Measurements from ENCODE around the gene PRPF39. TPM values are rescaled to one million over a fixed set of nuclear protein-coding genes. Genes with fewer than 3 reads are reported as not detected.

Gene PRPF39
- total RNA-seq (2014; rRNA removed; shearing (Covaris generic)), result 22.1 and 24.5 TPM in 2 replicates
- polyA plus RNA-seq (2015; cell fraction: cytosol; rRNA removed), result 6.9 and 15.9 TPM in 2 replicates
- 303 and 304 TPM in 2 replicates for polyA plus RNA-seq (2015; cell fraction: nucleus; rRNA removed)

DNA sequence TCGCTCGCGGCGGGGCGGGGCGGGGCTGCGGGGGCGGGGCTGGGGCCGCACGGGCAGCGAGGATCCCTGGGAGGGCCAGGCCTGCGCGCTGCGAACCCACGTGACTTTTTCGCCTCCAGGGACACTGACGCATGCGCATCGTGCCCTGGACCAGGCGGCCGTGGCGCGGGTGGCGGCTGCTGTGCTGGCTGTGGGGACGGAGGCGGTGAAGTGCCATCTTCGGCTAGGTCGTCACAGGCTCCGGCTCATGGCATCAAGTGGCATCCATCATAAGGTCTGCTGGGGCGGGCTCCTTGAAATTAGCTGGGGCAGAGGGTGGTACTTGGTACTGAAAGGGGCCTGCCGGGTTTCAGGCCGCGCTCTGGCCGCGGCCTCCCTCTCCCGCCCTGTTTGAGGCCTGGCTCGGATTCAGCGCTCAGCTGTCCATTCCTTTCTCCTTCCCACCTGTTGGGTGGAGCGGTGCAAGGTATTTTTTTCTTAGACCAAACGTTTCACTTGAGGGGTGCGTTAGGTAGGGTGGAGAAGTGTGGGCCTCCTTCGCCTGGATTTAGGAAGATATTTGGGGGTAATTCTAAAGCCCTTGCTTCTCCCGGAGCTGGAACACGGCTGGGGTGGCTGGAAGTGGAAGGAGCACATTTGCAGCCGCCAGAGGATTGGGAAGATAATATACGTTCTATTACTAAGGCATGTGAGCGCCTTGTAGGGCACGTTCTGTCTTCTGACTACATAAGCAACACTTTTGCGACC, at the start of gene PRPF39:
Gene PRPF39 (plus strand): TSS at position 141 of the 747 bp plus-strand sequence. CDS start 11,124 bp downstream, outside the sequence.
- in situ Hi-C loops (cut with HindIII; ENCODE audit: low pct_unique_long_range_greater_than_20kb, low sequenced_read_pairs), result no loop called here
- peak; percentile 90 for DNase-seq (ENCODE audit: low read depth, low spot score)

DNA sequence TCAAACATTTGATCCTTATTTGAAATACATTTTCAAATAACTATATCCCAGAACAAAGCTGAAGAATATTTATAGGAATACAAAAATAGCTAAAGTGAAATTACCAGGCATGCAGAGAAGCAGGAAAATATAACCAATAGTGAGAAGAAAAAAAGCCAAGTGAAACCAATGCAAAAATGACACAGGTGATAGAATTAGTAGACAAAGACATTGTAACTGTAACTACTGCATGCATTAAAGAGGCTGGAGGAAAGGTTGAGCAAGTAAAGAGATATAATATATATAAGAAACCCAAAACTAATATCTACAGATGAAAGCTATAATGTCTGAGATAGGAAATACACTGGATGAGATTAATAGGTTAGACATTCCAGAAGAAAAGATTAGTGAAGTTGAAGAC, 49.2 kb upstream of the PRPF39 start:
- in situ Hi-C loops (cut with HindIII; ENCODE audit: low pct_unique_long_range_greater_than_20kb, low sequenced_read_pairs), result no loop called here
- no peak for DNase-seq (ENCODE audit: low read depth, low spot score)

DNA sequence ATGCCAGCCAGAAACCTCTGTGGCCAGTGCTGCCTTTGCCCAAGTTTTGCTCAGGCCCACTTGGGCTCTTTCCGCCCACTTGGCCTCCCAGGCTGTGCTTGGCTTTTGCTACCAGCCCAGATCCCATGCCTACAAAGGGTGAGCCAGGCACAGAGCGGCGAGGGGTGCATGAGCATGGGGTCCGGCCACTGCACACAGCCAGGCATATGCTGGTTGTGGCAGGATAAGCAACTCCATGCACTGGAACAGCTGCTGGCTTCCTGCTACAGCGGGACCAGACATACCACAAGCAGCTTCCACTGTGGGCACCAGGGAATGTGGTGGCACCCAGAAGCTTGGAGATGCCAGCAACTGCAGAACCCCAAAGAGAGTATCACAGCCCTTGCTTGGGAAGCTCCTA, 45.7 kb upstream of the PRPF39 start:
- in situ Hi-C loops (cut with HindIII; ENCODE audit: low pct_unique_long_range_greater_than_20kb, low sequenced_read_pairs), result no loop called here
- no peak for DNase-seq (ENCODE audit: low read depth, low spot score)

- DNase-seq (ENCODE audit: low read depth, low spot score), result no peak
- in situ Hi-C loops (cut with HindIII; ENCODE audit: low pct_unique_long_range_greater_than_20kb, low sequenced_read_pairs), result no loop called here
These were observed 45.1 kb upstream of the PRPF39 start for GRCh38 chr14:45038865-45039264.

- in situ Hi-C loops (cut with HindIII; ENCODE audit: low pct_unique_long_range_greater_than_20kb, low sequenced_read_pairs), result no loop called here
These were observed 44.5 kb upstream of the PRPF39 start for GRCh38 chr14:45039390-45039789.

GRCh38 chr14:45041641-45042040, 42.3 kb upstream of the PRPF39 start:
- no peak for DNase-seq (ENCODE audit: low read depth, low spot score)
- in situ Hi-C loops (cut with HindIII; ENCODE audit: low pct_unique_long_range_greater_than_20kb, low sequenced_read_pairs), result no loop called here

More at GRCh38 chr14:45039390-45039789, 44.5 kb upstream of the PRPF39 start:
- no peak for DNase-seq (ENCODE audit: low read depth, low spot score)

DNA sequence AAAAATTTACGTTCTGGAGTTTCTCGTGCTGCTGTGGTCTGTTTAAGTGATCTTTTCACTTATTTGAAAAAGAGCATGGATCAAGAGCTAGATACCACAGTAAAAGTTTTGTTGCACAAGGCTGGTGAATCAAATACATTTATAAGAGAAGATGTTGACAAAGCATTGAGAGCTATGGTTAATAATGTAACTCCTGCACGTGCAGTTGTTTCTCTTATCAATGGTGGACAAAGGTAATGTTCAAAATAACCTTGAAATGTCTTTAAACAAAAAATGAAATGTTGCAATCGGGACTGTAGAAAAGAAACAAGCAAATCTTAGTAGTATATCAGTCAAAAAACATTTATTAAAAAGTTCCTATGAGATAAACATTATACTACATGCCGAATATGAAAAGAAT, 39.3 kb upstream of the PRPF39 start:
- in situ Hi-C loops (cut with HindIII; ENCODE audit: low pct_unique_long_range_greater_than_20kb, low sequenced_read_pairs), result no loop called here
- DNase-seq (ENCODE audit: low read depth, low spot score), result no peak

DNA sequence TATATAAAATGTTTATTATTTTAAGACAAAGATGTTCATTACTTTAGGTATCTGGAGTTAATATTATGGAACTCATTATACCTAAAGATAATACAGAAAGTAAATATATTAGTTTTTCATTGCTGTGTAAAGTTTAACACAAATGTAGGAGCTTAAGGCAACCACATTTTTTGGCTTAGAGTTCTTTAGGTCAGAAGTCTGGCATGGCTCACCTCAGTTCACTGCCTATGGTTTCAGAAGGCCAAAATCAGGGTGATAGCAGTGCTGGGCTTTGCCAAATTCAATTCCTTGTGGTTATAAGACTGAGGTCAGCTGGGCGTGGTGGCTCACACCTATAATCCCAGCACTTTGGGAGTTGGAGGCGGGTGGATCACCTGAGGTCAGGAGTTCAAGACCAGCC, 35.5 kb upstream of the PRPF39 start:
- no peak for DNase-seq (ENCODE audit: low read depth, low spot score)
- in situ Hi-C loops (cut with HindIII; ENCODE audit: low pct_unique_long_range_greater_than_20kb, low sequenced_read_pairs), result no loop called here

DNA sequence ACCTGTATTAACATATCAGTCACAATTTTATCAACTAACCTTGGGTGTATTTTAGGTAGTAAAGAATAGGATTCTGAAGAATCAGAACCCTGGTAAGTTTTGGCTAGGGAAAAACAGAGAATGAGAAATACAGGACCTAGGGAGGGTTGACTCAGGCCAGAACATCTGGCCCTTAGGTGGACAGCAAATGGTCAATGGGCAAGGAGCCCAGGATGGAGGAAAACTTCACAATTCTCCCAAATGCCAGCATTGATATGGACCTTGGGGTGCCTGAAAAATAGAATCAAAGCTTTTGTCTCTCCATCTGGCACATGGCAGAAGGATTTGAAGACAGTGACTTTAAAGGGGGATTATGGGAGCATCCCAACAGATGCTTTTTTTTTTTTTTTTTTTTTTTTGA, 32.7 kb upstream of the PRPF39 start:
- no peak for DNase-seq (ENCODE audit: low read depth, low spot score)
- in situ Hi-C loops (cut with HindIII; ENCODE audit: low pct_unique_long_range_greater_than_20kb, low sequenced_read_pairs), result no loop called here

- in situ Hi-C loops (cut with HindIII; ENCODE audit: low pct_unique_long_range_greater_than_20kb, low sequenced_read_pairs), result no loop called here
- no peak for DNase-seq (ENCODE audit: low read depth, low spot score)
These were observed 32.0 kb upstream of the PRPF39 start for GRCh38 chr14:45051896-45052295.

DNA sequence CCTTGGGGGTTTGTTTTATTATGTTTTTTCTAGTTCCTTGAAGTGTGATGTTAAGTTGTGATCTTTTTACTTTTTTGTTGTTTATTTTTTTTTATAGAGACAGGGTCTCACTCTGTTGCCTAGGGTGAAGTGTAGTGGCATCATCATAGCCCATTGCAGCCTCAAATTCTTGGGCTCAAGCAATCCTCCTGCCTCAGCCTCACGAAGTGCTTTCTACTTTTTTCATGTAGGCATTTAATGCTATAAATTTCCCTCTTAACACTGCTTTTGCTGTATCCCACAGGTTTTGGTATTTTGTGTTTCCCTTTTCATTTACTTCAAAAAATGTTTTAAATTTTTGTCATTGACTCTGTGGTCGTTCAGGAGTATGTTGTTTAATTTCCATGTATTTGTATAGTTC, 26.6 kb upstream of the PRPF39 start:
- DNase-seq (ENCODE audit: low read depth, low spot score), result no peak
- in situ Hi-C loops (cut with HindIII; ENCODE audit: low pct_unique_long_range_greater_than_20kb, low sequenced_read_pairs), result no loop called here

- in situ Hi-C loops (cut with HindIII; ENCODE audit: low pct_unique_long_range_greater_than_20kb, low sequenced_read_pairs), result no loop called here
- no peak for DNase-seq (ENCODE audit: low read depth, low spot score)
These were observed 26.0 kb upstream of the PRPF39 start for GRCh38 chr14:45057881-45058364.

- DNase-seq (ENCODE audit: low read depth, low spot score), result no peak
- in situ Hi-C loops (cut with HindIII; ENCODE audit: low pct_unique_long_range_greater_than_20kb, low sequenced_read_pairs), result no loop called here
These were observed 23.4 kb upstream of the PRPF39 start for GRCh38 chr14:45060551-45060950.

DNA sequence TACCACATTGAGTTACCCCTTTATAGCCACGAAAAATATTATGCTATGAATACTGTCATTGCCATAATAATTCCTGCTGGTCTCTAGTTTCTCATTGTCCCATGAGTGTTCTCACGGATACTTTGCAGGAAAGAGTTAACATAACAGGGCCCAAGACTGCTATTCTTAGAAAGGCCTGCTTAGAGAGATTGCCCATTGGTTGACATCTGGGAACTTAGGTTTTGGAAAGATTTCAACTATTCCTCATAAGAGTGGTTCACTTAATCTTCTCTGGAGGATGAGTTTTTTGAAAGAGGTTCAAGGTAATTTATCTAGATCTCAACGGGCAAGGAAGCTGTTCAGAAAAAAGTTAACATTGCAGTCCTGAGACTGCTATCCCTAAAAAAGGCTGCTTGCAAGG, 18.4 kb upstream of the PRPF39 start:
- in situ Hi-C loops (cut with HindIII; ENCODE audit: low pct_unique_long_range_greater_than_20kb, low sequenced_read_pairs), result no loop called here
- DNase-seq (ENCODE audit: low read depth, low spot score), result no peak

- DNase-seq (ENCODE audit: low read depth, low spot score), result no peak
- in situ Hi-C loops (cut with HindIII; ENCODE audit: low pct_unique_long_range_greater_than_20kb, low sequenced_read_pairs), result no loop called here
These were observed 18.0 kb upstream of the PRPF39 start for GRCh38 chr14:45065956-45066355.

GRCh38 chr14:45066667-45067066, 17.2 kb upstream of the PRPF39 start:
- no peak for DNase-seq (ENCODE audit: low read depth, low spot score)
- in situ Hi-C loops (cut with HindIII; ENCODE audit: low pct_unique_long_range_greater_than_20kb, low sequenced_read_pairs), result no loop called here

- in situ Hi-C loops (cut with HindIII; ENCODE audit: low pct_unique_long_range_greater_than_20kb, low sequenced_read_pairs), result no loop called here
- no peak for DNase-seq (ENCODE audit: low read depth, low spot score)
These were observed 15.5 kb upstream of the PRPF39 start for GRCh38 chr14:45068396-45068795.

GRCh38 chr14:45070215-45070614, 13.7 kb upstream of the PRPF39 start:
- in situ Hi-C loops (cut with HindIII; ENCODE audit: low pct_unique_long_range_greater_than_20kb, low sequenced_read_pairs), result no loop called here
- DNase-seq (ENCODE audit: low read depth, low spot score), result no peak

DNA sequence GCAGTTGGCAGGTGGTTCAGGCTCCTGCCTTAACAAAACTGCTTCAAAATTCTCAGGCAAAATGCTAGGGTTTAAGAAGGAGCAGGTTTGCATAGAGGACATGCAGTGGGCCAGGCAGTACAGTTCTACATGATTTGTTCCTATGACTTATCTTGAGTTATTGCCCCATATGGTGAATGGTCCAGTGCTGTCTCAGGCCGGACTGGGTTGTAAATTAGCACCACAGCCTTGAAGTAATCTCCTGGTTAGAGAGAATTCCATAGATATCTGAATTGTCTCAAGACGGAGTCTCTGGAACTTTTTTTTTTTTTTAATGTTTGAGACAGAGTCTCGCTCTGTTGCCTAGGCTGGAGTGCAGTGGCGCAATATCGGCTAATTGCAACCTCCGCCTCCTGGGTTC, 11.8 kb upstream of the PRPF39 start:
- in situ Hi-C loops (cut with HindIII; ENCODE audit: low pct_unique_long_range_greater_than_20kb, low sequenced_read_pairs), result no loop called here
- no peak for DNase-seq (ENCODE audit: low read depth, low spot score)

All from SK-MEL-5 (cell line).